ENCODE data around the gene PCDHGB3. TPM values are rescaled to one million over a fixed set of nuclear protein-coding genes. Genes with fewer than 3 reads are reported as not detected.

PCDHGB3 gene
- total and polyA plus RNA-seq, 9 of the 15 experiments (the other 6 are each of a cell fraction or from before 2014, with no cell fraction given) = 0.05 to 0.19 (median 0.11) TPM; not detected in 2

DNA sequence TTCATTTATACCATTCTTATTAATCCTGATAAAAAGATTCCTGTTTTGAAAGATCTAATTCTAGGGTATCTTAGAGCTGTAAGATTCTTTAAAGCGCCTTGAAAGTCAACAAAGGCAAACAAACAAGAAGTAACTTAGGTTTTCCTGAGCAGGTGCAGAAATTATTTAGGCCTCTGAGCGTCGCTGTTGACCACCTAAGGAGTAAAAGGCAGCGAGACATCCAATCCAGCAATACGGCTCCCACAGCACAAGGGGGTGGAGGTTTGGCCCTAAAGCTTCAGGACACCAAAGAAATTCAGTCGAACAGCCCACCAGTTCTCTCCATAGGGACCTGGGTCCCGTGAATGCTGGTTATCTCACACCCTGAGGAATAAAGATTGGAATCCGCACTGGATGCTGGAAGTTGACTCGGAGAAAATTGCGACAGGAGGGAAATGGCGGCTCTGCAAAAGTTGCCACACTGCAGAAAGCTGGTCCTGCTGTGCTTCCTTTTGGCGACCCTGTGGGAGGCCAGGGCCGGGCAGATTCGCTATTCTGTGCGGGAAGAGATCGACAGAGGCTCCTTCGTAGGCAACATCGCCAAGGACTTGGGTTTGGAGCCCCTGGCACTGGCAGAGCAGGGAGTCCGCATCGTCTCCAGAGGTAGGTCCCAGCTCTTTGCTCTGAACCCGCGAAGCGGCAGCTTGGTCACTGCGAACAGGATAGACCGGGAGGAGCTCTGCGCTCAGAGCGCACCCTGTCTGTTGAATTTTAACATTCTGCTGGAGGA is 31.3 kb upstream of the PCDHGB3 start, which contains the start of gene PCDHGA2 (continued):
- TF ChIP-seq ZNF318 (IDR thresholded peaks at IDR 0.05; ENCODE audit: borderline replicate concordance in 1 of 2, low read depth in 1 of 2) (no peak), SRSF9 (IDR thresholded peaks at IDR 0.05; ENCODE audit: borderline replicate concordance, low read depth, low read length) (no peak), WHSC1 (IDR thresholded peaks at IDR 0.05; ENCODE audit: low read length) (no peak), NR1H2 (CRISPR knock-in tag; IDR thresholded peaks at IDR 0.05) (no peak), HNRNPLL (IDR thresholded peaks at IDR 0.05; ENCODE audit: low read depth, low read length, poor library complexity, severe bottlenecking) (peak; percentile 62), CBX3 (IDR thresholded peaks at IDR 0.05; ENCODE audit: borderline replicate concordance in 1 of 2, low read length in 2 of 2) (no peak), SIN3A (IDR thresholded peaks at IDR 0.05; ENCODE audit: borderline replicate concordance in 2 of 2, control insufficient read depth in 1 of 2, low read depth in 2 of 2, low read length in 2 of 2) (no peak), SMAD2 (IDR thresholded peaks at IDR 0.05; ENCODE audit: low read depth, low read length) (no peak), CEBPB (tag; IDR thresholded peaks at IDR 0.05) (peak; percentile 71), ZBTB2 (IDR thresholded peaks at IDR 0.05) (no peak), ZNF354B (CRISPR knock-in tag; IDR thresholded peaks at IDR 0.05) (no peak), RAD21 (CRISPR knock-in tag; conservative IDR thresholded peaks at IDR 0.05 in 1 of 2, IDR thresholded peaks at IDR 0.05 in 1 of 2) (peak; percentile 35 to 50; a peak in 3 of 4 replicates)

All from K562 (cell line).